AG09319 (cell line): ENCODE results near the gene BTNL2.

ENCODE experiments used
- DNase-seq: peaks from one replicate; pipeline ENCODE4 v3.0.0-alpha.2; 2010; ENCODE audit warnings: low read depth; ENCODE audit errors: extremely low read depth
- CTCF ChIP-seq: IDR thresholded peaks from 2 replicates; pipeline ENCODE4 v1.5.1; 2011; ENCODE audit warnings: low read depth, mild to moderate bottlenecking, inconsistent platforms, low read length, moderate library complexity

BTNL2 gene

GRCh38 chr6:32397252-32397920, 9.6 kb downstream of the BTNL2 start:
- DNase-seq = no peak
- no peak for TF ChIP-seq CTCF

- no peak for TF ChIP-seq CTCF
- DNase-seq = no peak
Measured at GRCh38 chr6:32396028-32396427, 11.0 kb downstream of the BTNL2 start.

DNA sequence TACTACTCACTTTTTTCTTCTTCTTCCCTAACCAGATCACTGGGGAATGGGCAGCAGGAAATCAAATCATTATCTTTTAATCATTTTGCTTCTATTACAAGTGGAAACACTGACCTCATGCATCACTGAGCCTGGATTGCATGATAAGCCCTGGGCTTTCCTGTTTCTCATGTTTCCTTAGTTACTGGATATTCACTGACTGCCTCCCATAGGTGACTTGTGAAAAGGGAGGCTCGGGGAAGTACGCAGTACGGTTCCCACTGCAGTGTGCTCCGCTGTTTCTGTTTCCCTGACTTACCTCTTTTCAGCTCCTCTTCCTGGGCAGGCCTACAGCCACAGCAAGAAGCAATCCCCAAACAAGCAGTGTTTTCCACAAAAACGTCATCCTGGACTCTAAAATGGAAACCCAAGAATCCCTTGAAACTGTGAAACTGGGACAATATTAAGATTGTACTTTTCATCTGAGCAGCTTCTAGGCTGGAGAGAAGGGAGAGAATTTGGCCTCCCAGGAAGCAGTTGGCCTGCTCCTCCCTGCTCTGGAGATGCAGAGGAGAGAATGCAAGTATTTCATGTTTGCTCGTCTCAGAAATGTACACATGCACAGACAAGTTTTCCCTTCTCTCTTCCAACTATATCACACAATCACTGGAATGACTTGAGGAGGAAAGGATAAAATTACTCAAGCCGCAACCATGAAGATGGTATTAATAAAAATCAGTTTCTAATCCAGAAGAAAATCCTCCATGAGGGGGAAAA, 13.1 kb downstream of the BTNL2 start:
- no peak for TF ChIP-seq CTCF
- DNase-seq = peak; percentile 30

GRCh38 chr6:32391505-32391904, 15.5 kb downstream of the BTNL2 start:
- TF ChIP-seq CTCF = no peak
- DNase-seq = no peak

DNA sequence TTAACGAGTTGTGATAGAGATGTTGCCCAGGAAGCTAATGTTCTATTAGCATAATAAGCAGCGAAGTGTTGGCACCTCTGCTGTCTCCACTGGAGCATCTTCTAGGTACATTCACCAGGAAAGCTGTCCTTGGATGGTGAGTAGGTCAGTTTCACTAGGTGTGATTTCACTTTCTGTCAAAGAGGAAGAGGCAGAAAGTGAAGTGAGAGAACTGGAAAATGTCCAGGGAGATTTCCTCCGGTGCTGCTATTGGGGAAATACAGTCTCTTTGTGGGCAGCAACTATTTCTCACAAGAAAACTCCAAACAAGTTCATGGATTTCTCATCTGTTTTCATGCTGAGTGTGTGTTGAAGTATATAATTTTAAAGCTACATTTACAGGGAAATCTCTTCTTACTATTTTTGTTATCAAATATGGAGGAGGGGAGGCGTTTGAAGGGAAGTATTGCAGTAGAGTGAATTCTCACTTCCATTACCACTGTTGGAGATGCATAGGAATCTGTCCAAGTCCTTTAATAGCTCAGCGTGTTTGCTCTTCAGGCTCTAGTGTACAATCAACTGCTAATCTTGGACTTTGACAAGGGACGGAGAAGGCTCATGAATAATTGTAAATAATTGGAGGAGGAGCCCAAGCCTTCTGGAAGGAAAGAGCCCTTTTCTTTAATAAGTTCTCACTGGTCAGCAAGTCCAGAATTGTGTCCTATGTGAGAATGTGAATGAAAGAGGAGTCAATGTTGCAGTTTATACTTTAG, 19.2 kb downstream of the BTNL2 start:
- no peak for DNase-seq
- no peak for TF ChIP-seq CTCF

DNA sequence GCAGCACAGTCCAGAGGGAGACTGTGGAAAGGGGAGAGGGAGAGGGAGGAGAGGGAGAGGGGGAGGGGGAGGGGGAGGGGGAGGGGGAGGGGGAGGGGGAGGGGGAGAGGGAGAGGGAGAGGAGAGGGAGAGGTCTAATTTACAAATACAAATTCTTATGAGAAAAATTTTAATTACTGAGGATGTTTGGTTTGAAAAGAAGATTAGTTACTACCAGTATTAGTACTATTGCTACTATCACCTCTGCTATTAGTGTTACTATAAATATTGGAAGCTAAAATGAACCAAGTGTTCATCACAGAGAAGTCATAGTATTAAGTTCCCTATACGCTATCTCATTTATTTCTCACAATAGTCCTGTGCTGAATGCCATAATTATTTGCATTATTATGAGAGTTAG, 20.9 kb downstream of the BTNL2 start:
- no peak for DNase-seq
- no peak for TF ChIP-seq CTCF
